LNCAP (cell line): ENCODE measurements around the gene EIF3J.
A peak's percentile ranks its signal among the peaks of the same experiment; 100 is the strongest.

ENCODE experiments used
- TF ChIP-seq, protein P1 (sequence below): fragments of 450-650 bp; IDR thresholded peaks from 2 replicates; pipeline ENCODE4 v1.5.1; 2017; ENCODE audit warnings: mild to moderate bottlenecking

Gene EIF3J

DNA sequence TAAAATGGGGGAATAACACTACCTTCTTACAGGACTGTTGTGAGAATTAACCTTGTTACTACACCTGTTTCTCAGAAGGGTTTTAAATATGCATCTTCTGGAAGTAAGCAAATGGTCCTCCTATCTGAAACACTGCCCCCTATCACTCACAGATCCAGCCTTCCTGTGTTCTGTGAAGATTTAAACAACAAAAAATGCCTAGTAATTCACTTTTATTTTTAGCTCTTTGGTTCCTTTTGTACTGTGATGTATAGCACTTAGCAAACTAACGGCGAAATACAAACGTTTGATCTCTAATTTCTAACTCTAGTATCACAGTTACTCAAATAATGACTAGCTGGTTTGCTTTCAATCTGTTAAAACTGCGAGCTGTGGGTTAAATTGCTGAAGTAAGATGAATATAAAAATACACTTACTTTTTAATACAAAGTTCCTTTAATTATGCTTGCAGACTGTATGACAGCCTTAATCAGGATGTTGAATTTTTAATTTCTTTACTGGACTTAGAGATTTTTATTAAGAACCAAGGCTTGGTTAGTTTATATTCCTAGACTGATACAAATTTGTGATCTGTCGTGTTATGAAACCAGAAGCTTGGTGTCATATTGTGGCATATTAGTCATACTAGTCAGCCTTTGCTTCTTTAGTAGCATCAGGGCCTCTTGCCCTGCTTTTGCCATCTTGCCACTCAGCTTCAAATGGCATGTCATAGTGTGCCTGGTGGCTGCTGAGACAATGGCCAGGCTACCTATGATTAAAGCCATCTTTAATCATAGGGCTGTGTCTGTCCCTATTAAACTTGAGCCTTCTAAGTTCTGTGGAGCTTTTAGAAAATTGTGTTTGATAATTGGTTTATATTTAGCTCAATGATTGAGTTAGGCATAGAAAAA lies 9.2 kb downstream of the EIF3J start:
- TF ChIP-seq, protein P1, sequence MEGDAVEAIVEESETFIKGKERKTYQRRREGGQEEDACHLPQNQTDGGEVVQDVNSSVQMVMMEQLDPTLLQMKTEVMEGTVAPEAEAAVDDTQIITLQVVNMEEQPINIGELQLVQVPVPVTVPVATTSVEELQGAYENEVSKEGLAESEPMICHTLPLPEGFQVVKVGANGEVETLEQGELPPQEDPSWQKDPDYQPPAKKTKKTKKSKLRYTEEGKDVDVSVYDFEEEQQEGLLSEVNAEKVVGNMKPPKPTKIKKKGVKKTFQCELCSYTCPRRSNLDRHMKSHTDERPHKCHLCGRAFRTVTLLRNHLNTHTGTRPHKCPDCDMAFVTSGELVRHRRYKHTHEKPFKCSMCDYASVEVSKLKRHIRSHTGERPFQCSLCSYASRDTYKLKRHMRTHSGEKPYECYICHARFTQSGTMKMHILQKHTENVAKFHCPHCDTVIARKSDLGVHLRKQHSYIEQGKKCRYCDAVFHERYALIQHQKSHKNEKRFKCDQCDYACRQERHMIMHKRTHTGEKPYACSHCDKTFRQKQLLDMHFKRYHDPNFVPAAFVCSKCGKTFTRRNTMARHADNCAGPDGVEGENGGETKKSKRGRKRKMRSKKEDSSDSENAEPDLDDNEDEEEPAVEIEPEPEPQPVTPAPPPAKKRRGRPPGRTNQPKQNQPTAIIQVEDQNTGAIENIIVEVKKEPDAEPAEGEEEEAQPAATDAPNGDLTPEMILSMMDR = peak; percentile 49

DNA sequence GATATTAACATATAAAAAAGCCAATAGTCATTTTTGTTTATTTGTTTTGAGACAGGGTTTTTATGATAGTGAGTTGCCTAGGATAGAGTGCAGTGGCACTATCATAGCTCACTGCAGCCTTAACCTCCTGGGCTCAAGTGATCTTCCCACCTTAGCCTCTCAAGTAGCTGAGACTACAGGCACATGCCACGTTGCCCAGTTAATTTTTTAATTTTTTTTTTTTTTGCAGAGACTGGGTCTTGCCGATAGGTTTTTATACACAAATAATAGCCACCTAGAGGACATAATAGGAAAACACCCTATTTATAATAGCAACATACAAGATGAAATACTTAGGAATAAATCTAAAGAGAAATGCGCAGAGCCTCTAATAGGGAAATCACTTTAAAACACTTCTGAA lies 13.3 kb downstream of the EIF3J start:
- TF ChIP-seq, protein P1 = peak; percentile 54

DNA sequence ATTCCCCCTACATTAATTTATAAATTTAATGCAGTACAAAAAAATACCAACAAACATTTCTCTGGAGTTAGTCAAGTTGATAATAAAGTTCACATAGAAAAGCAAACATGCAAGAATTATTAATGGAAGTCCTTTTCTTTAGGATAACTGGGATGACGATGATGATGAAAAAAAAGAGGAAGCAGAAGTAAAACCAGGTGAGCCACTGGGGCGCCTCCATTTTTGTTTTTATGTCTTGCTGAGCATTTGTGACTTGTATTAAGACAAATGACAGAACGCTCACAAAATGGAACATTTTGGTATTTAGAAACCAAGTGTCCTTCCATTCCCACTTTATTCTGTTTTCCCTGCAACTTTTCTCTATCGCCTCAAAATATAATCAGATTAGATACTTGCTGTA lies 13.8 kb downstream of the EIF3J start:
- TF ChIP-seq, protein P1 = no peak

DNA sequence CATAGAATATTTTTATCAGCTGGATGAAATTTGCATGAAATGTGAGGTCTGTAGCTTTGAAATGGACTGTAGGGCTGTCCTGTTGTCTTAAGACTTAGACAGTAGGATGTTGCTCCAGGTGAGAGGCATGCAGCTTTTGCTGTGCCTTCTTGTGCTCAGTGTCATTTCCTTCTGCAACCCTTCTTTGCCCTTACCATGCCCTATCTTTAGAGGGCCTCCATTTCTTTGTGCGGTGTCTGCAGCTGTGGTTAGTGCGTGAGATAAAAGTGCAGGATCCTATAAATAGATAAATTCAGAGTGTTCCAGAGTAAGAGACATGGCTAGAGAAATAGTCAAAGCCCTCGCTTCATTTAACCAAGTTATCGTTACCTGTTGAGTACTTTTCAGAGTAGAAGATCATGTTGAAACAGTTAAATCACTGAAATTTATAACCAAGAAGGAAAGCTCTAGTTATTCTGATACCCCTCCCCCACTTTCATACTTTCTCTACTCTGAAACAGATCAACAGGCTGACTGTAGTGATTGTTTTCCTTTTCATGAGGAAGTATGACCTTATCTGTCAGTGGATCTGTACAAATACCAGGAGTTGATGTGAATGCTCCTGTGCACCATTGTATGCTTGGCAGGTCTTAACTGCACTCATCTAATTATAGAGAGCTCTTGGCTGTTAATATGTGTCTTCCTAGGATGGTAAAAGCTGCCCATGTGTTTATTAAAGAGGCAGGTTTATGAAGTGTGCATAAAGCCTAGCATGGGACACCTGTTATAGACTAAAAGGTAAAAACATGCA lies 18.2 kb downstream of the EIF3J start:
- TF ChIP-seq, protein P1 = no peak

DNA sequence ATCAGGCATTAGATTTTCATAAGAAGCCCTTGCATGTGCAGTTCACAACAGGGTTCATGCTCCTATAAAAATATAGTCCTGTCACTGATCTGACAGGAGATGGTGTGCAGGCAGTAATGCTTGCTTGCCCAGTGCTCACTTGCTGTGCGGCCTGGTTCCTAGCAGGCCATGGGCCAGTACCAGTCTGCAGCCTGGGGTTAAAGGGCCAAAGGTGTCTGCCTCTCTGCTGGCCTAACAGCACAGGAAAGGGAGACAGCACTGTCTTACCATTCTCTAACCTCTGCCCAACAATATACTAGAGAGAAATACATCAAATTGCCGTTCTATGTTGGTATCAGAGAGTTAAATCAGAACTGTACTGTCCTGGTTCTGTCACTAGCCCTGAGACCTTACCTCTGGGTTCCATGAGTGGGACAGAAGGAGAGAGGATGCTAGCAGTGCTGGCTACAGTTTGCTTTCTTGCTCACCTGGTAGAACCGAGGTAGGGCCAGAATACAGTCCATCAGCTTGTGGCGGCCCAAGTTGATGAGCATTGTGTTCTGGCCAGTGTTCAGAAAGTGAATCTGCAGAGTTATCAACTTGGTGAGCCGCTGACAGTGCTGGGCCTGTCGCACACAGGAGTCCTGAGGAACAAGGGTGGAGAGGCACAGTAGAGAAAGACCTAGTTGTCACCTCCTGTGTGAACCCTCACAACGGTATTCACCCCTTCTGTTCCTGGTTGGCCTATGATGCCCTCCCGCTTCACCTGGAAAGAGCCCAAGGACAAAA lies 28.6 kb downstream of the EIF3J start:
- TF ChIP-seq, protein P1 = no peak

DNA sequence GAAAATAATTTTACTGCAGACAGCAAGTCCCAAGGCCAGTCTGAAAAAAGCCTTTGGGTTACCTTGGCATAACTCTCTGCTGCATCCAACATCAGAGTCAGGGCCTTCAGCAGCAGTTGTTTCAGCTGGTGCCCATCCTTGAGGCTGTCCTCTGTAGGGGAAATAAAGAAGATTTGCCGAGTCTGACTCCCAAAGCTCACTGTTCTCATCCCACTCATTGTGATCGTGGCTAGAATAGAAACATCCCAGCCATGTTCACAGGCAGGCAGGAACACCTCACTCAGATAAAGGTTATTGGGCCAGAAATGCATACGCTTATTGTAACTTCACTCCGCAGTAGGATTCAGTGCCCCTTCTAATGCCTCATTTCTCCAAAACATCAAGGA lies 29.2 kb downstream of the EIF3J start:
- TF ChIP-seq, protein P1 = no peak

DNA sequence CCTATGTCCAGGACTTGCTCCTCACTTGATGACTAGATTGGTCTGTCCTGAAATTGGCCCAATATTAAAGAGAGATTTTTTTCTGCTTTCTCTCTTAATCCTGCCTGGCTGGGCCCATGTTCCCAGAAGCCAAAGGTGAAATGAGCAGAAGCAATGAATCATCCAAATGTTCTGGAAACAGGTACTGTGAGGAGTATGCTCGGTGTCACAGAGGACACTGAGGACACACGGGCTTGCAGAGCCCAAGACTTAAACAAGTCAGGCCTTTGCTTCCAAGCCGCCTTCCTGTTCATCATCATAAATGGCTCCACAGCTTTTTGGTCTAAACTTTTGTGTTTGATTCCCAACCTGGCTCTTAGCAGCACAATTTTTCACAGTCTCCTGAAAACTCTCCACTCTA lies 31.4 kb downstream of the EIF3J start:
- TF ChIP-seq, protein P1 = no peak
